ENCODE measurements around the gene ROBO2.

Gene ROBO2

GRCh38 chr3:77539014-77539413 is 499.1 kb downstream of the ROBO2 start:
- H3K4me3 ChIP-seq (ENCODE audit: low read depth, low read length), result no peak overlapping the region
- TF ChIP-seq, protein P1, sequence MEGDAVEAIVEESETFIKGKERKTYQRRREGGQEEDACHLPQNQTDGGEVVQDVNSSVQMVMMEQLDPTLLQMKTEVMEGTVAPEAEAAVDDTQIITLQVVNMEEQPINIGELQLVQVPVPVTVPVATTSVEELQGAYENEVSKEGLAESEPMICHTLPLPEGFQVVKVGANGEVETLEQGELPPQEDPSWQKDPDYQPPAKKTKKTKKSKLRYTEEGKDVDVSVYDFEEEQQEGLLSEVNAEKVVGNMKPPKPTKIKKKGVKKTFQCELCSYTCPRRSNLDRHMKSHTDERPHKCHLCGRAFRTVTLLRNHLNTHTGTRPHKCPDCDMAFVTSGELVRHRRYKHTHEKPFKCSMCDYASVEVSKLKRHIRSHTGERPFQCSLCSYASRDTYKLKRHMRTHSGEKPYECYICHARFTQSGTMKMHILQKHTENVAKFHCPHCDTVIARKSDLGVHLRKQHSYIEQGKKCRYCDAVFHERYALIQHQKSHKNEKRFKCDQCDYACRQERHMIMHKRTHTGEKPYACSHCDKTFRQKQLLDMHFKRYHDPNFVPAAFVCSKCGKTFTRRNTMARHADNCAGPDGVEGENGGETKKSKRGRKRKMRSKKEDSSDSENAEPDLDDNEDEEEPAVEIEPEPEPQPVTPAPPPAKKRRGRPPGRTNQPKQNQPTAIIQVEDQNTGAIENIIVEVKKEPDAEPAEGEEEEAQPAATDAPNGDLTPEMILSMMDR (conservative IDR thresholded peaks at IDR 0.05; ENCODE audit: low read depth, low read length), result no peak
- no peak for DNase-seq (ENCODE audit: low read depth)

- TF ChIP-seq, protein P1 (conservative IDR thresholded peaks at IDR 0.05; ENCODE audit: low read depth, low read length), result no peak
- DNase-seq (ENCODE audit: low read depth), result no peak
- no peak overlapping the region for H3K4me3 ChIP-seq (ENCODE audit: low read depth, low read length)
These were observed 499.8 kb downstream of the ROBO2 start for GRCh38 chr3:77539677-77540076.

DNA sequence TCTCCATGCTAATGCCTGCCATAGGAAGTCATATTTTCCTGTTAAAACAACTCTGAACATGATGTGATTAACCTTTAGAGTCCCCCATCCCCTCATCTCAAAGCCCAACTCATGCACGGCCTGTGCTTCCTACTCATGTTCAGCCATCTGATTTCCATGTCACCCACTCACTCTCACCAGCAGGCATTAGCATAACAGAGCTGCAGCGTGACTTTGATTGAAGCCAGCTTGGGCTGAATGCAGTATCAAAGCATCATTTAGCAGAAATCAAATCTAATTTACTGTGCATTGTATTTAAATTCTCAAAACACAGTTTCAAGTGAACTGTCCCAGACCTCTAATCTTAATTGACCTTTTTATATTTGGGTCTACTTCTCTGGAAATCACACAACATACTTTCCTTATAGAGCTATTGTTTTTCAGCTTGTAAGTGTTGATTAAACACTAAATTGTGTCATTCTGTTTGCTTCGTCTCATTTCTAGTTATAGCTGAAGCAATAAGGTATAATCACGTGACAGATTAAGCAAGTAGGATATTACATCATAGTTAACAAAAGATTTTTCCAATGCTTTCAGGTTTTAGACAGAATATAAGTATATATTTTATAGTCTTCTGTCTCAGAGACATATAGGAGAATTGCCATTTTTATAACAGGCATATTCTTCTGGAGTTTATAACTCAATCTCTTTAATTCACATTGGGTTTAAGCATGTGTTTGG is 501.5 kb downstream of the ROBO2 start:
- DNase-seq (ENCODE audit: low read depth), result no peak
- TF ChIP-seq, protein P1 (conservative IDR thresholded peaks at IDR 0.05; ENCODE audit: low read depth, low read length), result no peak
- H3K4me3 ChIP-seq (ENCODE audit: low read depth, low read length), result no peak overlapping the region

- no peak overlapping the region for H3K4me3 ChIP-seq (ENCODE audit: low read depth, low read length)
- TF ChIP-seq, protein P1 (conservative IDR thresholded peaks at IDR 0.05; ENCODE audit: low read depth, low read length), result no peak
- DNase-seq (ENCODE audit: low read depth), result no peak
These were observed 506.3 kb downstream of the ROBO2 start for GRCh38 chr3:77546246-77546645.

DNA sequence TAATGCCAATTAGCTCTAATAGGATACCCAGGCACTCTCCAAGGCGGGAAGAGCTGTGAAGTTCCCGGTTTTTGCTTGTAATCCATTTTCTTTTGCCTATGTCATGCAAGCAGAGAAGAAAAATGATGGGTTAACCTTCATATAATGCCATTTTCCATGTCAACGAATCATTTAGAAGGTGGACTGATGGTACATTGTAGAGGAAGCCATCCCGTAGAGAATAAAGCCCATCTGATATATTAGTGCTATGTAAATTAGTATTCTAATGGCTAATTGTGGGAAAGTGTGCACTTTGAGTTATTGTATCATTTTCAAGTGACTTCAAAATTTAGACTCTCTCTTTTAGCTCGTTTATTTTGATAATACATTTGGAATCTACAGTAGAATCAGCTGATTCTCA is 509.1 kb downstream of the ROBO2 start:
- TF ChIP-seq, protein P1 (conservative IDR thresholded peaks at IDR 0.05; ENCODE audit: low read depth, low read length), result no peak
- H3K4me3 ChIP-seq (ENCODE audit: low read depth, low read length), result no peak overlapping the region
- no peak for DNase-seq (ENCODE audit: low read depth)

DNA sequence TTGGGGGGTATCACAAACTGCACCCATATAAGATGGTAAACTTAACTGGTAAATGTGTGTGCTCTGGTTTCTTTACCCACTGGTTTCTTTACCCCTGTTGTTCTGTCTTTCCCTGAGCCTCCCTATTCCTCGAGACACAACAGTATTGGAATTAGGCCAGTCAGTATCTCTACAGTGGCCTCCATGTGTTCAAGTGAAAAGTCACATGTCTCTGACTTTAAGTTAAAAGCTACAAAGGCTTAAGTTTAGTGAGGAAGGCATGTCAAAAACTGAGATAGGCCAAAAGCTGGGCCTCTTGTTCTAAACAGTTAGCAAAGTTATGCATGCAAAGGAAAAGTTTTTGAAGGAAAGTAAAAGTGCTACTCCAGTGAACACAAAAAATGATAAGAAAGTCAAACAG is 513.3 kb downstream of the ROBO2 start:
- DNase-seq (ENCODE audit: low read depth), result no peak
- TF ChIP-seq, protein P1 (conservative IDR thresholded peaks at IDR 0.05; ENCODE audit: low read depth, low read length), result no peak
- no peak overlapping the region for H3K4me3 ChIP-seq (ENCODE audit: low read depth, low read length)

GRCh38 chr3:77562089-77562488 is 522.2 kb downstream of the ROBO2 start:
- DNase-seq (ENCODE audit: low read depth), result no peak

More at GRCh38 chr3:77562089-77562488, 522.2 kb downstream of the ROBO2 start:
- H3K4me3 ChIP-seq (ENCODE audit: low read depth, low read length), result no peak overlapping the region
- TF ChIP-seq, protein P1 (conservative IDR thresholded peaks at IDR 0.05; ENCODE audit: low read depth, low read length), result no peak

Measured in choroid plexus epithelial cell (primary cell).